GM23248 (cell line): ENCODE results near the gene ZGPAT. TPM values are rescaled to one million over a fixed set of nuclear protein-coding genes. Genes with fewer than 3 reads are reported as not detected.

Experiments
- DNase-seq: peaks from one replicate; pipeline ENCODE4 v3.0.0-alpha.2; 2015
- H2AFZ ChIP-seq: fragments of 200-600 bp; sonication (generic); 2 replicates; pipeline ENCODE4 v1.6.1; 2016; ENCODE audit warnings: antibody characterized with exemption
- H3F3A ChIP-seq: fragments of 200-600 bp; sonication (generic); 2 replicates; pipeline ENCODE4 v1.6.1; 2016; ENCODE audit warnings: mild to moderate bottlenecking, antibody characterized with exemption, mixed run types; ENCODE audit not compliant: insufficient read depth
- H3K27ac ChIP-seq: fragments of 200-600 bp; sonication (generic); 2 replicates; pipeline ENCODE4 v1.5.1; 2016; ENCODE audit warnings: mild to moderate bottlenecking
- H3K27me3 ChIP-seq: fragments of 200-600 bp; sonication (generic); replicated peaks from 2 replicates; pipeline ENCODE4 v1.6.1; 2016; ENCODE audit warnings: mild to moderate bottlenecking; ENCODE audit not compliant: insufficient read depth
- H3K36me3 ChIP-seq: fragments of 200-600 bp; sonication (generic); 2 replicates; pipeline ENCODE4 v1.6.1; 2016; ENCODE audit warnings: low read depth, mild to moderate bottlenecking
- H3K4me1 ChIP-seq: fragments of 200-600 bp; sonication (generic); 2 replicates; pipeline ENCODE4 v1.6.1; 2016; ENCODE audit warnings: mild to moderate bottlenecking; ENCODE audit not compliant: insufficient read depth
- H3K4me2 ChIP-seq: fragments of 200-600 bp; sonication (generic); one replicate; pipeline ENCODE4 v1.6.1; 2016; ENCODE audit warnings: mild to moderate bottlenecking; ENCODE audit not compliant: unreplicated experiment
- H3K4me3 ChIP-seq: fragments of 200-600 bp; sonication (generic); 2 replicates; pipeline ENCODE4 v1.5.1; 2016; ENCODE audit warnings: mild to moderate bottlenecking
- H3K79me2 ChIP-seq: fragments of 200-600 bp; sonication (generic); 2 replicates; pipeline ENCODE4 v1.6.1; 2016; ENCODE audit warnings: mild to moderate bottlenecking; ENCODE audit not compliant: insufficient read depth
- H3K9ac ChIP-seq: fragments of 200-600 bp; sonication (generic); 2 replicates; pipeline ENCODE4 v1.6.1; 2016; ENCODE audit warnings: mild to moderate bottlenecking
- H3K9me2 ChIP-seq: fragments of 200-600 bp; sonication (generic); 2 replicates; pipeline ENCODE4 v1.6.1; 2016; ENCODE audit warnings: mixed run types, mild to moderate bottlenecking, moderate library complexity; ENCODE audit not compliant: insufficient read depth
- H3K9me3 ChIP-seq: fragments of 200-600 bp; sonication (generic); one replicate; pipeline ENCODE4 v1.6.1; 2017; ENCODE audit warnings: low read depth
- H4K20me1 ChIP-seq: fragments of 200-600 bp; sonication (generic); 2 replicates; pipeline ENCODE4 v1.6.0; 2016; ENCODE audit not compliant: insufficient read depth
- EZH2 ChIP-seq: fragments of 200-600 bp; sonication (generic); IDR thresholded peaks from 2 replicates; pipeline ENCODE4 v1.6.1; 2018; ENCODE audit warnings: antibody characterized with exemption, mild to moderate bottlenecking; ENCODE audit not compliant: insufficient read depth, poor library complexity, severe bottlenecking
- EZH2phosphoT487 ChIP-seq: fragments of 200-600 bp; sonication (generic); IDR thresholded peaks from 2 replicates; pipeline ENCODE4 v1.6.1; 2018; ENCODE audit warnings: antibody characterized with exemption, moderate library complexity, mild to moderate bottlenecking, low read depth; ENCODE audit not compliant: insufficient read depth
- WGBS, 2 experiments: methylation state at CpG; one replicate each; pipeline ENCODE4 v1.1.6; 2015 to 2017; ENCODE audit warnings: low lambda C conversion rate in 2 of 2, low coverage in 1 of 2; ENCODE audit errors: missing lambda C conversion rate in 2 of 2; 5-methylcytosine and 5-hydroxymethylcytosine counted together
- in situ Hi-C: fragments of 300-500 bp; cut with MboI; formaldehyde crosslinking; loops from 2 replicates; pipeline ENCODE4 v1.15.0; 2020
- polyA plus RNA-seq: library from polyadenylated mRNA; unstranded; fragments of >200 nt; fragmentation: Nextera tagmentation; extraction: Ambion mirVana; gene quantifications from 2 replicates; pipeline ENCODE4 v1.2.1, GENCODE V29; 2016
- total RNA-seq: library from RNA; depleted of rRNA; stranded (reverse); fragments of >200 nt; shearing (Covaris generic); gene quantifications from 2 replicates; pipeline ENCODE4 v1.2.3, GENCODE V29; 2014

The ZGPAT gene
- total and polyA plus RNA-seq, 2 experiments from 2014 or later = 22.7 to 28.5 TPM

DNA sequence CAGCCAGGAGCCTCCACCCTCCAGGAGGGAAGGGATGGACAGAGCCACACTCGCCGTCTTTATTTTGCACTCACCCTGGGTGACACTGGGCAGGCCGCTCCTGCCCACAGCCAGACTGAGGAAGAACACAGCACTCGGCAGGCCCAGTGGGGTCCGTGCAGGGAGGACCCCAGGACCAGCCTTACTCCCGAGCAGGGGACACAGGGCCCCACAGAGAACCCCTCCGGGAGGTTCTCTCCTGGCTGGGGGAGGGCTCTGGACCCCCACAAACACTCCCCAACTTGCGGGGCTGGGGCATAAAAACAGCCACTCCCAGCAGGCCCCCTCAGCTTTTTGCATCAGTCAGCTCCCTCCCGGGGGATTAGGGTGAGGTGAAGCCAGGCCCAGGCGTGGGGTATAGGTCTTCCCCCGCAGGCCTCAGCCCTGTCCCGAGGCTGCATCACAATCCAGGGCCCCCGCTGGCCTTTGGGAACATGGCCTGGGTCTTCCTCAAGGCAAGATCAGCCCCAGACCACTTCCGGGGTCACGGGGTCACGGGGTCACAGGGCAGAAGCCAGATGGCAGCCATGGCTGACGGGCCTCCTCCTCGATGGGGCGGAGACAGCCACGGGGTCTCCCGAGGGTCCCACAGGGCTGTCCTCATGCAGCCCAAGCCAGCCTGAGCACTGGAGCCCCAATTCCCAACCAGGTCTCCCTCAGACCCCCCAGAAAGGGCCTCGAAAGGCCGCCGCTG lies 8.2 kb upstream of the ZGPAT start:
- no peaks in the 10 kb centered on the region for H4K20me1 ChIP-seq
- peak overlapping the region; percentile 42 for H3K4me3 ChIP-seq
- WGBS, 2 experiments = 51 to 55% methylated on average over 19 to 20 of the region's 24 CpGs
- DNase-seq = no peak
- H2AFZ ChIP-seq = no peak overlapping the region
- peak overlapping the region; percentile 87 for H3K27ac ChIP-seq
- H3F3A ChIP-seq = no peaks in the 10 kb centered on the region; the same call in 1 of the 2 replicates
- no peaks in the 10 kb centered on the region for H3K9me2 ChIP-seq
- H3K27me3 ChIP-seq = no peaks in the 10 kb centered on the region
- H3K9me3 ChIP-seq = no peaks in the 10 kb centered on the region
- peaks cover 24% of the 10 kb centered on the region for H3K4me1 ChIP-seq
- in situ Hi-C loops = no loop called here
- peak overlapping the region; percentile 55 for H3K4me2 ChIP-seq
- peaks cover 15% of the 10 kb centered on the region for H3K79me2 ChIP-seq
- no peaks in the 10 kb centered on the region for H3K36me3 ChIP-seq
- H3K9ac ChIP-seq = peak overlapping the region; percentile 72
- TF ChIP-seq EZH2 (no peak), EZH2phosphoT487 (no peak)

DNA sequence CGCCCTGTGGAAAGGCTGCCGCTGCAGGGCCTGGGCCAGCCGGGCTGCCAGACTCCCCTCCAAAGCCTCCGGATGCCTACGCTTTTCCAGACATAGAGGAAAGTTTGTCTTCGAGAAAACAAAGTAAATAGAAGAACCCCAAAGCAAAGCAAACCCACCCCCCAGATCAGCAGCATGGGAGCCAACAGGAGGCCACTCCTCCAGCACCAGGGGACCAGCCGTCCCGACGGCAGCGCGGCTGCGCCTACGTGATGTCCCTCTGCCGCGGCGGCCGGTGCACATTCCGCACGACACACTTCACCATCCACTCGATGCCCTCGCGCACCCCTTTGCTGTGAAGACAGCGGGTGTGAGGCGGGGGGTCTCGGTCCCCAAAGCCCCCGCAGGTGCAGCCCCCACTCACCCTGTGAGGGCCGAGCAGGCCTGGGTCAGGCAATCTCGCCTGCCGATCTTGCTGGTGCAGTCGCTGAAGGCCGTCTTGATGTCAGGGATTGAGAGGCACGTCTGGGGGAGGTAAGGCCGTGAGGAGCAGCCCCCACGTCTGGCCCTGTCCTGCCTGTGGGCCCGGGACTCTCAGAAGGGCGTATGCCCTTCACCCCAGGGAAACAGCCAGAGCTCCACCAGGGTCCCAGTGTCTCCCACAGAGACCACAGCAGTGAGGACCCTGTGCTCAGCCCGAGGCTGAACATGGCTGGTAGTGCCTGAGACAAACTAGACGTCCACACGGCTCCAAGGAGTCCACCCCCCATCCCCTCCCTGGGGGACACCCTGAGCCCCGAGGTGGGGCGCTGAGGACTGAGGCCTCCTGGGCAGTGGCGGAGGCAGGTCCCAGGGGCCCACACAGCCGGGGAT lies 7.4 kb upstream of the ZGPAT start:
- Histone ChIP-seq H3K4me3 (no peak overlapping the region), H3K27me3 (no peaks in the 10 kb centered on the region), H2AFZ (no peak overlapping the region), H3K4me1 (peaks cover 24% of the 10 kb centered on the region), H3K9me3 (no peaks in the 10 kb centered on the region), H3K79me2 (peaks cover 23% of the 10 kb centered on the region), H3K9me2 (no peaks in the 10 kb centered on the region), H3K36me3 (0 out of 2 replicates have a peak, but pooled peaks cover 3% of the 10 kb centered on the region), H3K27ac (peak overlapping the region; percentile 87; the same call in 1 of the 2 replicates), H4K20me1 (no peaks in the 10 kb centered on the region), H3K9ac (0 out of 2 replicates have a peak overlapping the region, but pooled peaks have one; percentile 72), H3K4me2 (no peak overlapping the region), H3F3A (no peaks in the 10 kb centered on the region; the same call in 1 of the 2 replicates)
- in situ Hi-C loops = no loop called here
- 81 to 83% methylated on average over 36 to 43 of the region's 43 CpGs for WGBS, 2 experiments
- no peak for TF ChIP-seq EZH2phosphoT487
- TF ChIP-seq EZH2 = no peak
- DNase-seq = no peak

DNA sequence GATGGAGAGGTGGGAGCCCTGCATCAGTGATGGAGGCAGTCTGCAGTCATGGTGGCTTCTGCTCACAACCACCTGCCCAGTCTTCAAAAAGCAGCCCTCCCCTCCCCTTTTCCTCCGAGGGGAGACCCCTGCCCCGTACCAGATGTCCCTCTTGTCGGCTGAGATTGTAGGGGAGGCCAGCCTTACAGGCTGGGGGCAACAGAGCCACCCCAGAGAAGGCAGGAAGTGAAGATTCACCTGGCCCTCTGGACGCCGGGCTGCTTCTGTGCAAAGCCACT lies 6.8 kb upstream of the ZGPAT start:
- Histone ChIP-seq H3K27ac (no peak overlapping the region), H3K4me2 (no peak overlapping the region), H3K9me3 (no peaks in the 10 kb centered on the region), H3K4me3 (no peak overlapping the region), H2AFZ (no peak overlapping the region), H3K27me3 (no peaks in the 10 kb centered on the region), H3K9ac (no peak overlapping the region), H4K20me1 (no peaks in the 10 kb centered on the region), H3K4me1 (peaks cover 27% of the 10 kb centered on the region), H3F3A (no peaks in the 10 kb centered on the region; the same call in 1 of the 2 replicates), H3K36me3 (0 out of 2 replicates have a peak, but pooled peaks cover 3% of the 10 kb centered on the region), H3K79me2 (peaks cover 28% of the 10 kb centered on the region), H3K9me2 (no peaks in the 10 kb centered on the region)
- DNase-seq = no peak
- WGBS, 2 experiments = 57 to 79% methylated on average over 4 to 5 of the region's 5 CpGs
- TF ChIP-seq EZH2phosphoT487 (no peak), EZH2 (no peak)
- in situ Hi-C loops = no loop called here

DNA sequence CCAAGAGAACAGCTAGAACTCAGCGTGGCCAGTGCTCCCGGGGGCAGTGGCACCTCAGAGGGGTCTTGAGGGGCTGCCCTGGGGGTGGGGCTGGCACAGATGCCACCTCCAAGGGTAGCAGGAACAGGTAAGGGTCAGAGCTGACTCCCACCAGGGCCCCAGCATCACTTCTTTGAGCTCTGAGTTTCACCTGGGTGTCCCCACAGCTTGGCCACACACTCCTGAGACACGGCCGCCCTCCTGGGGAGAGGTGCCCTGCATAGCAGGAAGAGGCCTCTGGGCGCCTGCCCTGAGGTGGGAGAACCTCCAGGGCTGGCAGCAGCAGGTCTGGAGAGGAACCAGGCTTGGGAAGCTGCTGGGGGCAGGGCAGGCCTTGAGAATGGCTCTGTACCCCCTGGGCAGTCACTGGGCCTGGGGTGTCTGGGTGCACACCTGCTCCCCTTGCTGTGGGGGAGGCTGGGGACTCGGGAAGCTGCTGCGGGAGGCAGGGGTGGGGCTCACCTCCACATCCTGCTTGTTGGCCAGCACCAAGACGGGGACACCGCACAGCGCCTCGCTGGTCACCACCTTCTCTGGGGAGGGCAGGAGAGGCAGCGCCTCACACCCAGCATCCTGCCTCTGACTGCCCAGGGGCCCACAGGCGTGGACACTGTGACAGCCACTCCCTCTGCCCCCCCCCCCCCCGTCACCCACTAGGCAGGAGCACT lies 6.4 kb upstream of the ZGPAT start:
- no peak overlapping the region for H2AFZ ChIP-seq
- no peak overlapping the region for H3K27ac ChIP-seq
- H3K36me3 ChIP-seq = 0 out of 2 replicates have a peak, but pooled peaks cover 3% of the 10 kb centered on the region
- H3F3A ChIP-seq = no peaks in the 10 kb centered on the region; the same call in 1 of the 2 replicates
- H3K79me2 ChIP-seq = peaks cover 33% of the 10 kb centered on the region
- no peak overlapping the region for H3K9ac ChIP-seq
- 85 to 94% methylated on average over 5 to 14 of the region's 14 CpGs for WGBS, 2 experiments
- H3K9me3 ChIP-seq = no peaks in the 10 kb centered on the region
- no peak for DNase-seq
- TF ChIP-seq EZH2phosphoT487 = no peak
- H4K20me1 ChIP-seq = no peaks in the 10 kb centered on the region
- H3K4me1 ChIP-seq = peaks cover 32% of the 10 kb centered on the region
- H3K4me3 ChIP-seq = no peak overlapping the region
- no peak overlapping the region for H3K4me2 ChIP-seq
- no peaks in the 10 kb centered on the region for H3K27me3 ChIP-seq
- in situ Hi-C loops = no loop called here
- H3K9me2 ChIP-seq = no peaks in the 10 kb centered on the region
